LNCaP clone FGC (cell line): ENCODE results near the gene GGTA1.

Experiments
- DNase-seq: peaks from one replicate; pipeline ENCODE4 v3.0.0-alpha.2; 2011; ENCODE audit warnings: low read depth
- H3K4me3 ChIP-seq: 2 replicates; pipeline ENCODE4 v1.5.1; 2011; ENCODE audit warnings: mild to moderate bottlenecking, low read depth, low read length, control low read depth
- CTCF ChIP-seq: IDR thresholded peaks from 2 replicates; pipeline ENCODE4 v1.5.1; 2012; ENCODE audit warnings: mild to moderate bottlenecking; ENCODE audit not compliant: control insufficient read depth, insufficient read depth; ENCODE audit errors: extremely low read depth

The GGTA1 gene

GRCh38 chr9:121510766-121511550 lies 11.3 kb upstream of the GGTA1 start:
- DNase-seq = no peak
- no peak overlapping the region for H3K4me3 ChIP-seq
- no peak for TF ChIP-seq CTCF

- no peak overlapping the region for H3K4me3 ChIP-seq
- TF ChIP-seq CTCF = no peak
- DNase-seq = no peak
These were observed 9.5 kb upstream of the GGTA1 start for GRCh38 chr9:121509180-121509579.

GRCh38 chr9:121508415-121508814 lies 8.8 kb upstream of the GGTA1 start:
- H3K4me3 ChIP-seq = no peak overlapping the region
- peak; percentile 66 for DNase-seq
- no peak for TF ChIP-seq CTCF

- H3K4me3 ChIP-seq = no peak overlapping the region
- no peak for TF ChIP-seq CTCF
- DNase-seq = no peak
These were observed 6.5 kb upstream of the GGTA1 start for GRCh38 chr9:121505903-121506735.

- no peak for DNase-seq
- H3K4me3 ChIP-seq = no peak overlapping the region
- no peak for TF ChIP-seq CTCF
These were observed 3.8 kb upstream of the GGTA1 start for GRCh38 chr9:121503444-121503843.

- no peak for TF ChIP-seq CTCF
- no peak for DNase-seq
- peak overlapping the region; percentile 35 for H3K4me3 ChIP-seq
These were observed 478 bp upstream of the GGTA1 start for GRCh38 chr9:121500165-121500478.

GRCh38 chr9:121499177-121499426 lies 542 bp downstream of the GGTA1 start:
- no peak for DNase-seq
- TF ChIP-seq CTCF = no peak
- peak overlapping the region; percentile 27 for H3K4me3 ChIP-seq
